Right lobe of liver (tissue), 4 donors: Measurements from ENCODE around the gene GTSF1L.

Experiments used
- POLR2A ChIP-seq: fragments of 450-650 bp; IDR thresholded peaks from one replicate; pipeline ENCODE4 v1.6.1; 2017; ENCODE audit warnings: antibody characterized with exemption, mild to moderate bottlenecking
- TF ChIP-seq, protein P1 (sequence below), 4 donors: fragments of 200-600 bp in 3 of 4; fragments of 450-650 bp in 1 of 4; IDR thresholded peaks; one replicate each; pipeline versions ENCODE4 v1.5.1 to v1.8.0; 2016 to 2022; ENCODE audit warnings: antibody characterized with exemption in 4 of 4, mild to moderate bottlenecking in 2 of 4
- donor health status: DM: no; HTN: no; CAD: no.
- donor health status: DM: no; HTN: no; CAD: no.
- donor health status: DM: no; HTN: yes; CAD: no.

DNA sequence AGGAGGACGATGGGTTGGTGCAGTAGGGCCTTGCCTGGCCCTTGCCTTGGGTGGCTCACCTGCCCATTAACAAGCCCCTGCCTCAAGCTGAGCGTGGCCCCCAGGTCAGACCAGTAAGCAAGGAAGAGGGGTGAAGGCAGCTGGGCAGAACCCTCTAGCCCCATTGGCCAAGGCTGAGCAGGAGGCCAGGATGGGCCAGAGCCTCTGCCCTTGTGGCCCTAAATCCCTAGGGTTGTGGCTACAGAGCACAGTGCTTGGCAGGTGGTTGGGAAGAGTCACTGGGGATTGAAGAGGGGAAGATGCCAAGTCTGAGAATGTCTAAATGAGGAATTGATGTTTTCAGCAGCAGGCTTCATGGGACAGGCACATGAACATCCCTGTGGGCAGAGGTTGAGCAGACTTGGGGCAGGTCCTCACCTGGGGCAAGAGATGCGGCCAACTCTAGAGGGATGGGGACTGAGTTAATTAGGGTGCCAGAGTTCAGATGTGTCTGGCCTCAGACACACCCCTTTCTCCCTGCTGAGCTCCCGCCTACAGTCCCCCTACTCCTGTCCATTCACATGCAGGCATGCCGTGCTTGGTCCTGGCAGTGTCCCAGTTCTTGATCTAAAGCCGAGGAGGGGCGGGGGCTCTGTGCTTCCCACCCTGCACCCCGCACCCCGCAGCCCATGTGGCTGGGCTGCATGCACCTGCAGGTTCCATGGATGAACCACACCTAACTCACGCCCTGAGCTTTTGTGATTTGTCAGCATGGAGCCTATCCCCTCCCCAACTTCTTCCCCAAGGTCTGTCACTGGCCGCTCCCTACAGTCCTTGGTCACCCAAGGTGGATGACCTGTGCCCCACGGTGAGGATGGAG, 9.8 kb downstream of the GTSF1L start:
- TF ChIP-seq, protein P1, sequence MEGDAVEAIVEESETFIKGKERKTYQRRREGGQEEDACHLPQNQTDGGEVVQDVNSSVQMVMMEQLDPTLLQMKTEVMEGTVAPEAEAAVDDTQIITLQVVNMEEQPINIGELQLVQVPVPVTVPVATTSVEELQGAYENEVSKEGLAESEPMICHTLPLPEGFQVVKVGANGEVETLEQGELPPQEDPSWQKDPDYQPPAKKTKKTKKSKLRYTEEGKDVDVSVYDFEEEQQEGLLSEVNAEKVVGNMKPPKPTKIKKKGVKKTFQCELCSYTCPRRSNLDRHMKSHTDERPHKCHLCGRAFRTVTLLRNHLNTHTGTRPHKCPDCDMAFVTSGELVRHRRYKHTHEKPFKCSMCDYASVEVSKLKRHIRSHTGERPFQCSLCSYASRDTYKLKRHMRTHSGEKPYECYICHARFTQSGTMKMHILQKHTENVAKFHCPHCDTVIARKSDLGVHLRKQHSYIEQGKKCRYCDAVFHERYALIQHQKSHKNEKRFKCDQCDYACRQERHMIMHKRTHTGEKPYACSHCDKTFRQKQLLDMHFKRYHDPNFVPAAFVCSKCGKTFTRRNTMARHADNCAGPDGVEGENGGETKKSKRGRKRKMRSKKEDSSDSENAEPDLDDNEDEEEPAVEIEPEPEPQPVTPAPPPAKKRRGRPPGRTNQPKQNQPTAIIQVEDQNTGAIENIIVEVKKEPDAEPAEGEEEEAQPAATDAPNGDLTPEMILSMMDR (IDR thresholded peaks at IDR 0.05), result no peak
- no peak for TF ChIP-seq POLR2A
